Cerebellar cortex (tissue), 1 donor: ENCODE results near the gene PCBP1.
"Not testable (repeated sequence)": the region's sequence is repeated elsewhere in the genome, so short reads cannot be mapped to it uniquely, and the experiment has no call there.

Experiments
- DNase-seq: peaks from one replicate; pipeline ENCODE4 v3.0.0-alpha.2; 2015; ENCODE audit warnings: low spot score

Gene PCBP1

GRCh38 chr2:70081221-70081620 is 6.1 kb upstream of the PCBP1 start:
- no peak for DNase-seq

- DNase-seq = no peak
Observed at GRCh38 chr2:70083344-70084156, 3.7 kb upstream of the PCBP1 start.

- peak; percentile 70 for DNase-seq
Observed at GRCh38 chr2:70084973-70085710, 2.1 kb upstream of the PCBP1 start.

GRCh38 chr2:70085711-70086277 is 1.5 kb upstream of the PCBP1 start:
- peak; percentile 28 for DNase-seq

- DNase-seq = peak; percentile 67
Observed at GRCh38 chr2:70086278-70086837, 919 bp upstream of the PCBP1 start.

- peak; percentile 56 for DNase-seq
Observed at GRCh38 chr2:70087702-70088597, 673 bp downstream of the PCBP1 start.

- no peak for DNase-seq
Observed at GRCh38 chr2:70088598-70089219, 1.4 kb downstream of the PCBP1 start.

- peak; percentile 56 for DNase-seq
Observed at GRCh38 chr2:70089220-70089982, 2.1 kb downstream of the PCBP1 start.

GRCh38 chr2:70089983-70090525 is 2.8 kb downstream of the PCBP1 start:
- no peak for DNase-seq

- DNase-seq = no peak
Observed at GRCh38 chr2:70090706-70091334, 3.5 kb downstream of the PCBP1 start.

- DNase-seq = peak; percentile 21
Observed at GRCh38 chr2:70091364-70091763, 4.1 kb downstream of the PCBP1 start.

- DNase-seq = no peak
Observed at GRCh38 chr2:70091816-70092215, 4.5 kb downstream of the PCBP1 start.

- DNase-seq = not testable (repeated sequence)
Observed at GRCh38 chr2:70092576-70093243, 5.4 kb downstream of the PCBP1 start.

- peak; percentile 20 for DNase-seq
Observed at GRCh38 chr2:70094171-70094977, 7.1 kb downstream of the PCBP1 start.

GRCh38 chr2:70094978-70095719 is 7.9 kb downstream of the PCBP1 start:
- peak; percentile 52 for DNase-seq

- no peak for DNase-seq
Observed at GRCh38 chr2:70095720-70096670, 8.7 kb downstream of the PCBP1 start.
